K562 (cell line): ENCODE data around the gene COL4A4. TPM values are rescaled to one million over a fixed set of nuclear protein-coding genes. Genes with fewer than 3 reads are reported as not detected.

Experiments
- ATAC-seq: fragments of 200-7000 bp; cut with Tn5 transposase; 3 replicates; pipeline ENCODE4 v1.9.1; 2020; ENCODE audit warnings: moderate library complexity
- BruUV-seq: library from RNA; stranded (reverse); fragments of 400-500 nt; replicated peaks from 2 replicates; lab custom pipeline; 2021; lab: Mats Ljungman, UMichigan
- CTCF ChIA-PET: fragments of 300-600 bp; formaldehyde crosslinking; extraction: SDS; loops from one replicate; lab custom pipeline; 2021; ENCODE audit warnings: low intra/inter-chr PET ratio; lab: Yijun Ruan, JAX
- POLR2A ChIA-PET: fragments of 300-600, 350-650 bp; sonication (Branson Sonifier 250); formaldehyde crosslinking; extraction: SDS; loops from one replicate; lab custom pipeline; 2021; ENCODE audit warnings: antibody characterized with exemption, inconsistent platforms; lab: Yijun Ruan, JAX
- DNase-seq, 4 experiments: peaks; one replicate each; pipeline versions ENCODE4 v3.0.0 to v3.0.0-alpha.2; 2011 to 2018; ENCODE audit warnings: low spot score in 3 of 4, mixed read lengths in 3 of 4; ENCODE audit errors: extremely low read depth in 1 of 4
- FAIRE-seq: peaks from 2 replicates; lab custom pipeline; 2011; peaks lifted over from hg19 to GRCh38; lab: Jason Lieb, UNC
- H2AFZ ChIP-seq: 2 replicates; pipeline ENCODE4 v1.6.0; 2011; ENCODE audit warnings: low read depth, low read length, control low read depth, inconsistent platforms
- H3K27ac ChIP-seq: fragments of 200-600 bp; 3 replicates; pipeline ENCODE4 v1.8.0; 2011; ENCODE audit warnings: low read depth, mild to moderate bottlenecking, control low read depth, inconsistent platforms, low read length, moderate library complexity, mixed read lengths; ENCODE audit errors: extremely low read depth
- H3K27me3 ChIP-seq, 2 experiments: fragments of 300-600 bp in 1 of 2; 2 replicates in 1 of 2; 3 replicates in 1 of 2; pipeline versions ENCODE4 v1.6.0 to v1.8.0; 2011; ENCODE audit warnings: inconsistent platforms in 2 of 2, low read length in 2 of 2, mild to moderate bottlenecking in 1 of 2, mixed read lengths in 1 of 2, moderate library complexity in 1 of 2; ENCODE audit not compliant: control insufficient read depth in 2 of 2, insufficient read depth in 2 of 2
- H3K36me3 ChIP-seq: fragments of 300-600 bp; 3 replicates; pipeline ENCODE4 v1.8.0; 2011; ENCODE audit warnings: mild to moderate bottlenecking, low read length, inconsistent platforms; ENCODE audit not compliant: control insufficient read depth, insufficient read depth
- H3K4me1 ChIP-seq, 2 experiments: fragments of 200-600 bp in 1 of 2; replicated peaks in 1 of 2; 2 replicates in 1 of 2; 3 replicates in 1 of 2; pipeline versions ENCODE4 v1.5.1 to v1.8.0; 2011; ENCODE audit warnings: inconsistent platforms in 2 of 2, low read length in 2 of 2, mild to moderate bottlenecking in 1 of 2, mixed read lengths in 1 of 2, moderate library complexity in 1 of 2; ENCODE audit not compliant: control insufficient read depth in 2 of 2, insufficient read depth in 2 of 2
- H3K4me2 ChIP-seq: 2 replicates; pipeline ENCODE4 v1.6.1; 2011; ENCODE audit warnings: low read length, control low read depth, inconsistent platforms, mixed read lengths; ENCODE audit not compliant: insufficient read depth
- H3K4me3 ChIP-seq: fragments of 200-600 bp; sonication (generic), shearing (Covaris generic); 2 replicates; pipeline ENCODE4 v1.5.1; 2016; ENCODE audit warnings: control low read depth, inconsistent platforms
- H3K79me2 ChIP-seq: fragments of 200-600 bp; 3 replicates; pipeline ENCODE4 v1.8.0; 2011; ENCODE audit warnings: low read length, inconsistent platforms; ENCODE audit not compliant: control insufficient read depth, insufficient read depth
- H3K9ac ChIP-seq, 2 experiments: 2 replicates each; pipeline versions ENCODE4 v1.6.0 to v1.6.1; 2011; ENCODE audit warnings: low read depth in 2 of 2, low read length in 2 of 2, control low read depth in 1 of 2, inconsistent platforms in 1 of 2, mild to moderate bottlenecking in 1 of 2, mixed read lengths in 1 of 2; ENCODE audit not compliant: insufficient read depth in 1 of 2
- H3K9me1 ChIP-seq: one replicate; pipeline ENCODE4 v1.6.0; 2011; ENCODE audit warnings: inconsistent platforms, mild to moderate bottlenecking, low read length, moderate library complexity; ENCODE audit not compliant: control insufficient read depth, insufficient read depth
- H3K9me3 ChIP-seq: replicated peaks from 2 replicates; pipeline ENCODE4 v1.5.1; 2011; ENCODE audit warnings: low read depth, low read length, inconsistent platforms; ENCODE audit not compliant: control insufficient read depth, insufficient read depth
- H4K20me1 ChIP-seq: replicated peaks from 2 replicates; pipeline ENCODE4 v1.6.1; 2011; ENCODE audit warnings: low read length, inconsistent platforms, mixed read lengths; ENCODE audit not compliant: control insufficient read depth, insufficient read depth
- ETS2 ChIP-seq: IDR thresholded peaks from 2 replicates; pipeline ENCODE4 v1.6.1; 2016; ENCODE audit warnings: borderline replicate concordance, missing genetic modification characterization, mild to moderate bottlenecking, moderate library complexity, missing compliant biosample characterization; ENCODE audit not compliant: poor library complexity, severe bottlenecking
- ETV6 ChIP-seq, 3 experiments: fragments of 150-350 bp in 1 of 3; sonication (generic) in 1 of 3; formaldehyde crosslinking in 1 of 3; IDR thresholded peaks; 2 replicates each; pipeline versions ENCODE4 v1.6.1 to v1.8.0; 2014 to 2022; ENCODE audit warnings: borderline replicate concordance in 2 of 3, low read depth in 2 of 3, antibody characterized with exemption in 1 of 3, low read length in 1 of 3, mild to moderate bottlenecking in 1 of 3, missing genetic modification reagents in 1 of 3
- RBM14 ChIP-seq: fragments of 200-400 bp; formaldehyde crosslinking; IDR thresholded peaks from 2 replicates; pipeline ENCODE4 v1.6.1; 2018; ENCODE audit warnings: low read depth, mild to moderate bottlenecking, low read length, moderate library complexity, borderline replicate concordance; ENCODE audit not compliant: insufficient read depth
- ZNF217 ChIP-seq: sonication (generic); formaldehyde crosslinking; IDR thresholded peaks from 2 replicates; pipeline ENCODE4 v1.8.0; 2022; ENCODE audit warnings: mild to moderate bottlenecking, missing genetic modification reagents
- ZNF3 ChIP-seq: fragments of 250-450 bp; sonication (Bioruptor Pico); IDR thresholded peaks from 2 replicates; pipeline ENCODE4 v1.5.0; 2021; ENCODE audit warnings: mild to moderate bottlenecking, moderate library complexity
- ZNF316 ChIP-seq: fragments of 450-650 bp; IDR thresholded peaks from 2 replicates; pipeline ENCODE4 v1.6.1; 2016
- ZNF699 ChIP-seq: fragments of 250-450 bp; sonication (Bioruptor Pico); IDR thresholded peaks from 2 replicates; pipeline ENCODE4 v1.8.0; 2021; ENCODE audit warnings: mild to moderate bottlenecking, moderate library complexity; ENCODE audit not compliant: insufficient replicate concordance
- ZSCAN32 ChIP-seq: fragments of 450-650 bp; formaldehyde crosslinking; IDR thresholded peaks from 2 replicates; pipeline ENCODE4 v1.4.0; 2020; ENCODE audit warnings: mild to moderate bottlenecking, moderate library complexity
- WGBS: fragments of 100-300 bp; shearing (Covaris generic); methylation state at CpG from one replicate; pipeline ENCODE4 v1.1.6; 2016; ENCODE audit warnings: low coverage, mixed read lengths; ENCODE audit not compliant: insufficient coverage; ENCODE audit errors: missing lambda C conversion rate; 5-methylcytosine and 5-hydroxymethylcytosine counted together
- in situ Hi-C: fragments of 300-500 bp; cut with MboI; formaldehyde crosslinking; loops from 4 replicates; pipeline ENCODE4 v1.15.0; 2018; ENCODE audit warnings: inconsistent platforms, mixed read lengths
- intact Hi-C: fragments of 100-400 bp; cut with micrococcal nuclease; formaldehyde crosslinking; loops from 2 replicates; pipeline ENCODE4 v1.14.2; 2022
- polyA plus RNA-seq, 8 experiments: library from polyadenylated mRNA; depleted of rRNA in 4 of 8; stranded (reverse) in 5 of 8; unstranded in 3 of 8; fragments of >200 nt; fragmentation: Nextera tagmentation in 2 of 8; fragmentation: Illumina TruSeq in 1 of 8; extraction: Ambion mirVana in 2 of 8; extraction: Trizol in 1 of 8; gene quantifications; 2 replicates each; pipeline versions ENCODE4 v1.2.1 to v1.2.3, GENCODE V29; 2011 to 2014; ENCODE audit warnings: inconsistent platforms in 1 of 8, missing spikeins in 1 of 8
- total RNA-seq, 7 experiments: library from RNA; depleted of rRNA in 6 of 7; stranded (reverse); fragments of >200 nt in 6 of 7; fragmentation: Illumina TruSeq in 2 of 7; extraction: Trizol in 2 of 7; gene quantifications; 2 replicates each; pipeline versions ENCODE4 v1.2.1 to v1.2.3, GENCODE V29; 2011 to 2021; ENCODE audit warnings: low replicate concordance in 1 of 7
- TF ChIP-seq, protein P1 (sequence below): IDR thresholded peaks from 2 replicates; pipeline ENCODE4 v1.6.1; 2012; ENCODE audit warnings: low read depth, low read length, improper control_type of control experiment, borderline replicate concordance
- TF ChIP-seq, protein P2 (sequence below), 2 experiments: fragments of 450-650 bp in 1 of 2; IDR thresholded peaks; 2 replicates each; pipeline ENCODE4 v1.6.1; 2011 to 2017; ENCODE audit warnings: low read depth in 2 of 2, antibody characterized with exemption in 1 of 2, borderline replicate concordance in 1 of 2, low read length in 1 of 2, mild to moderate bottlenecking in 1 of 2, mixed read lengths in 1 of 2; ENCODE audit not compliant: control insufficient read depth in 1 of 2

COL4A4 gene
- total and polyA plus RNA-seq, 9 of the 15 experiments (the other 6 are each of a cell fraction or from before 2014, with no cell fraction given), result under 0.01 to 0.01 TPM; not detected in 7

DNA sequence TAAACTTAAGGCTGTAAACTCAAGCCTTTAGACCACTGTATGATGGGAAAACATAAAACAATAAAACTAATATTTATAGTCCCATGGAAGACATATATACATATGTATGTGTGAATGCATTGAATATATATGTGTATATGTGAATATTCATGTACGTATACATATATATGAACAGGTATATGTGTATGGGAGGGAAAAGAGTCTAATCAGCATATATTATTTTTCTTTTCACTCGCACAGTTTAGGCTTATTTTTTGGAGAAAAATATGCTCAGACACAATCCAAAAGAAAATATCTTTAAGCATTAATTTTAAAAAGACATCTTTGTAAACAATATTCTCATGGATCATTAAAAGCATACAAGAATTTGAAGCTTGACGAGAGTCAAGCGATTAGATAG, 22.7 kb downstream of the COL4A4 start:
- Histone ChIP-seq H3K27me3 (0 out of 5 replicates have a peak, but pooled peaks cover 0 to 7% of the 10 kb centered on the region in 2 experiments), H3K4me3 (no peak overlapping the region), H3K4me1 (no peaks in the 10 kb centered on the region), H4K20me1 (no peaks in the 10 kb centered on the region), H3K27ac (no peak overlapping the region), H3K9ac (no peak overlapping the region), H3K36me3 (no peaks in the 10 kb centered on the region), H3K9me3 (no peaks in the 10 kb centered on the region), H3K9me1 (no peaks in the 10 kb centered on the region), H2AFZ (no peak overlapping the region), H3K79me2 (no peaks in the 10 kb centered on the region), H3K4me2 (no peak overlapping the region)
- in situ Hi-C loops, result no loop called here
- no peak for FAIRE-seq
- no peak for DNase-seq
- intact Hi-C loops, result no loop called here
- no peak for ATAC-seq
- BruUV-seq, result no TSS peak
- 0% methylated on average over 4 of the region's 4 CpGs for whole genome bisulfite sequencing
- TF ChIP-seq RBM14 (no peak), ZNF316 (peak; percentile 61)
- POLR2A ChIA-PET, result no interaction called here
- CTCF ChIA-PET, result no interaction called here

DNA sequence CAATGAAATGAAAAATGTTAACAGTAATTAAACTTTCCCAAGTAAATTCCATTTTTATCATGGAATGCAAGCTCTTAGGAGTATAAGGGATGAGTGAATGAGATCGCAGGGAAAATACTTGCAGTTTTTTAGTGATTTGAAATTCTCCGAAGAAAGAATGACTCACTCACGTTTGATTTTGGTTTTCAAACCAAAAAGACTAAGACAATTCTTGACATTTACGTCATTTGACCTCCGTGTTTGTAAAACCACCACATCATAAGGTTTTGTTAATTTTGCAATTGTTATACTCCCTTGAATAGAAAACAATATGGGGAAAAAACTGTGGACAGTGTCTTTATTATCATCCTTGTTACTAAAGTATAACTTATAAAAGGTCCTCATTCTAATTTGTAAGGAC, 29.4 kb downstream of the COL4A4 start:
- ChIA-PET POLR2A (interaction anchor here (0.6 to 1.3 kb wide), 2 partner anchors 10 to 19 kb away, joined by 3 read pairs; no protein-coding TSS in a partner anchor), CTCF (no interaction called here)
- Histone ChIP-seq H3K4me2 (no peak overlapping the region), H3K36me3 (no peaks in the 10 kb centered on the region), H3K4me1 (no peaks in the 10 kb centered on the region), H2AFZ (no peak overlapping the region), H3K4me3 (no peak overlapping the region), H3K79me2 (no peaks in the 10 kb centered on the region), H3K9me3 (no peaks in the 10 kb centered on the region), H3K27me3 (peaks cover 0 to 19% of the 10 kb centered on the region in 2 experiments; a peak in 2 of 5 replicates), H3K9me1 (no peaks in the 10 kb centered on the region), H3K27ac (no peak overlapping the region), H4K20me1 (no peaks in the 10 kb centered on the region), H3K9ac (no peak overlapping the region)
- FAIRE-seq (no peak), ATAC-seq (no peak), DNase-seq (no peak)
- in situ Hi-C loops (no loop called here), intact Hi-C loops (loop anchor here (5.0 to 10.0 kb wide), 2 partner anchors 190 to 633 kb away; partner anchors contain the start of gene MFF)
- 2% methylated on average over 5 of the region's 5 CpGs for WGBS
- BruUV-seq, result no TSS peak
- TF ChIP-seq ZNF699 (CRISPR knock-in tag) (no peak), ETS2 (tag) (no peak), ZSCAN32 (CRISPR knock-in tag) (no peak), ZNF3 (CRISPR knock-in tag) (no peak), ETV6 (IDR thresholded peaks at IDR 0.05; ENCODE audit: borderline replicate concordance in 1 of 2, low read depth in 2 of 2, low read length in 1 of 2) (no peak), ETV6 (CRISPR knock-in tag; IDR thresholded peaks at IDR 0.05; ENCODE audit: borderline replicate concordance) (no peak), ZNF217 (no peak)
- TF ChIP-seq, protein P1, sequence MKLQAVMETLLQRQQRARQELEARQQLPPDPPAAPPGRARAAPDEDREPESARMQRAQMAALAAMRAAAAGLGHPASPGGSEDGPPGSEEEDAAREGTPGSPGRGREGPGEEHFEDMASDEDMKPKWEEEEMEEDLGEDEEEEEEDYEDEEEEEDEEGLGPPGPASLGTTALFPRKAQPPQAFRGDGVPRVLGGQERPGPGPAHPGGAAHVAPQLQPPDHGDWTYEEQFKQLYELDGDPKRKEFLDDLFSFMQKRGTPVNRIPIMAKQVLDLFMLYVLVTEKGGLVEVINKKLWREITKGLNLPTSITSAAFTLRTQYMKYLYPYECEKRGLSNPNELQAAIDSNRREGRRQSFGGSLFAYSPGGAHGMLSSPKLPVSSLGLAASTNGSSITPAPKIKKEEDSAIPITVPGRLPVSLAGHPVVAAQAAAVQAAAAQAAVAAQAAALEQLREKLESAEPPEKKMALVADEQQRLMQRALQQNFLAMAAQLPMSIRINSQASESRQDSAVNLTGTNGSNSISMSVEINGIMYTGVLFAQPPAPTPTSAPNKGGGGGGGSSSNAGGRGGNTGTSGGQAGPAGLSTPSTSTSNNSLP, result no peak
- TF ChIP-seq, protein P2, sequence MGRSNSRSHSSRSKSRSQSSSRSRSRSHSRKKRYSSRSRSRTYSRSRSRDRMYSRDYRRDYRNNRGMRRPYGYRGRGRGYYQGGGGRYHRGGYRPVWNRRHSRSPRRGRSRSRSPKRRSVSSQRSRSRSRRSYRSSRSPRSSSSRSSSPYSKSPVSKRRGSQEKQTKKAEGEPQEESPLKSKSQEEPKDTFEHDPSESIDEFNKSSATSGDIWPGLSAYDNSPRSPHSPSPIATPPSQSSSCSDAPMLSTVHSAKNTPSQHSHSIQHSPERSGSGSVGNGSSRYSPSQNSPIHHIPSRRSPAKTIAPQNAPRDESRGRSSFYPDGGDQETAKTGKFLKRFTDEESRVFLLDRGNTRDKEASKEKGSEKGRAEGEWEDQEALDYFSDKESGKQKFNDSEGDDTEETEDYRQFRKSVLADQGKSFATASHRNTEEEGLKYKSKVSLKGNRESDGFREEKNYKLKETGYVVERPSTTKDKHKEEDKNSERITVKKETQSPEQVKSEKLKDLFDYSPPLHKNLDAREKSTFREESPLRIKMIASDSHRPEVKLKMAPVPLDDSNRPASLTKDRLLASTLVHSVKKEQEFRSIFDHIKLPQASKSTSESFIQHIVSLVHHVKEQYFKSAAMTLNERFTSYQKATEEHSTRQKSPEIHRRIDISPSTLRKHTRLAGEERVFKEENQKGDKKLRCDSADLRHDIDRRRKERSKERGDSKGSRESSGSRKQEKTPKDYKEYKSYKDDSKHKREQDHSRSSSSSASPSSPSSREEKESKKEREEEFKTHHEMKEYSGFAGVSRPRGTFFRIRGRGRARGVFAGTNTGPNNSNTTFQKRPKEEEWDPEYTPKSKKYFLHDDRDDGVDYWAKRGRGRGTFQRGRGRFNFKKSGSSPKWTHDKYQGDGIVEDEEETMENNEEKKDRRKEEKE (IDR thresholded peaks at IDR 0.05; ENCODE audit: borderline replicate concordance in 1 of 2, control insufficient read depth in 1 of 2, low read depth in 2 of 2, low read length in 1 of 2), result no peak
